Activated T-cell treated with anti-CD3 and anti-CD28 coated beads for 48 hours (primary cell): Measurements from ENCODE around the gene MAP3K6.
"Not testable (repeated sequence)": the region's sequence is repeated elsewhere in the genome, so short reads cannot be mapped to it uniquely, and the experiment has no call there.

ENCODE experiments used
- DNase-seq: peaks from one replicate; pipeline ENCODE4 v3.0.0-alpha.2; 2020; ENCODE audit warnings: low read depth

The MAP3K6 gene

GRCh38 chr1:27366411-27367159 lies at the start of gene MAP3K6:
Gene MAP3K6, minus strand, starts transcription at chr1:27366961. Its CDS starts 364 bp downstream, at chr1:27366597.
- peak; percentile 58 for DNase-seq

DNA sequence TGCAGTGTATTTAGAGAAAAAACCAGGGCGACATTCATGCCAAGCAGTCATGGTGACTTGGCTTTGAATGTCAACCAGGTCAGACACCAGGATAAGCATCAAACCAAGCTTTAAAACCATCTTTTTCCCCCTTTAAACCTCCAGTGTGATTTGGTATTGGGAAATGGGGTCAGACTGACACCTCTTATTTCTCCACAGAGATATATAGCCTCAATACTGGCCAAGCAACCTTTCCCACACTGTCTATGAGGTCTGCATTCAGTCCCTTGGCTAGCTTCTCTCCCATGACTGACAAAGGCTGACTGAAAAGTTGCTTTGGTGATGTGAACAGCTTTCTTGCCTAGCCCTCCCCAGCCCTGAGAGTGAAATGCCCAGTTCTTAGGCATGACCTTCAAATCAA lies 47.3 kb upstream of the MAP3K6 start:
- DNase-seq, result no peak

GRCh38 chr1:27413004-27413403 lies 46.2 kb upstream of the MAP3K6 start:
- DNase-seq, result no peak

- no peak for DNase-seq
Observed at GRCh38 chr1:27412502-27412901, 45.7 kb upstream of the MAP3K6 start.

- DNase-seq, result no peak
Observed at GRCh38 chr1:27410709-27411108, 43.9 kb upstream of the MAP3K6 start.

- DNase-seq, result no peak
Observed at GRCh38 chr1:27409669-27410068, 42.9 kb upstream of the MAP3K6 start.

GRCh38 chr1:27408151-27408550 lies 41.4 kb upstream of the MAP3K6 start:
- DNase-seq, result no peak

DNA sequence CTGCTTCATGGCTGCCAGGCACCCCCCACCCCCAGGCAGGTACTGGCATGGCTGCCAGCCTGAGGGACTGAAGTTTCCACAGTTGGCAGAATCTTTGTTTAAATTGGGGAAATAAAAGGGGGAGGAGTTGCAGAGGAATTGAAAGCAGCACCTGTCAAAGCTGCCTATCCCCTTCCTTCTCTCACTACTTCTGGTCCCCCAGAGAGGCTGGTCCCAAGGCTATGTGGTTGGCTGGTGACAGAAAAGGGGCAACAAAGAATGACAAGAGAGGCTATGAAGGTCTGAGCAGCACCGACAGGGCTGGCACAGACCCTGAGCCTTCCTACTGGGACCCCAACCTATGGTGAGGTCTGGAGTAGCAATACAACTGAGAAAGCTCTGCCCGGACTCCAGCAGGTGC lies 40.0 kb upstream of the MAP3K6 start:
- not testable (repeated sequence) for DNase-seq

GRCh38 chr1:27406362-27406680 lies 39.6 kb upstream of the MAP3K6 start:
- no peak for DNase-seq

- not testable (repeated sequence) for DNase-seq
Observed at GRCh38 chr1:27405598-27406361, 39.0 kb upstream of the MAP3K6 start.

- no peak for DNase-seq
Observed at GRCh38 chr1:27405074-27405473, 38.3 kb upstream of the MAP3K6 start.

DNA sequence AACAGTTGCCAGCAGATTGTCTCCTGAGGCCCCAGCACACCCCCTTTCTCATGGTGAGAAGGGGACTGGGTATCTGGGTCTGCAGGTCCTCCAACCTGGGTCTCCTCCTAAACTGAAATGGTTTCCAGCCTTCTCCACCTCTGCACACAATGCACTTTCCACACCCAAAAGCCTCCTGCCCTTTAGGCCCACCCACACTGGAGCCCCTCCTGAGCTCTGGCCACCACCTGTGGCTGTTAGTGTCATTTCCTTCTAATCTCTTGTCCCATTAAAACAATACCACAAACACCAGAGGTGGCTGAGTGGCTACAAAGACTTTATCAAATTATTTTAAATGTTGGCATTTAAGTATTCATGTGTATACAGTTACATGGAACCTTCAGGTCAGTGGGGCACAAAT lies 37.2 kb upstream of the MAP3K6 start:
- no peak for DNase-seq

- DNase-seq, result no peak
Observed at GRCh38 chr1:27403065-27403726, 36.4 kb upstream of the MAP3K6 start.

DNA sequence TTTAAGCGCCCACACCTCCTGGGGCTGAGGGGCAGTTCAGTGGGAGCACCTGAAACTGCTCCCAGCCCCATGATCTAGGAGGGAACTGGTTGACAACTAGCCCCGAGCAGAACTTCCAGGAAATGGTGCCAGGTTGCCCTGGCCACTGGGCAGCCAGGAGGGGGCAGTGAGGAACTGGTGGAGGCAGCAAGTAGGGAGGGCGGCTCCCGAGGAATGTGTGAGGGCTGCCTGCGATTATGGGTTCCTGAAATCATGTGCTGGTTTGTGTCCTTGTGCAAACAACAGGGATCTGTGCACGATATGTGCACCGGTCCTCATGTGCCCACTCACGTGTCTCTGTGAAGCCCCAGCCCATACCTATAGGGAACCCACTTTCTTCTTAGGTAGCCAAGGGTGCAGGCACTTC lies 35.6 kb upstream of the MAP3K6 start:
- no peak for DNase-seq

DNA sequence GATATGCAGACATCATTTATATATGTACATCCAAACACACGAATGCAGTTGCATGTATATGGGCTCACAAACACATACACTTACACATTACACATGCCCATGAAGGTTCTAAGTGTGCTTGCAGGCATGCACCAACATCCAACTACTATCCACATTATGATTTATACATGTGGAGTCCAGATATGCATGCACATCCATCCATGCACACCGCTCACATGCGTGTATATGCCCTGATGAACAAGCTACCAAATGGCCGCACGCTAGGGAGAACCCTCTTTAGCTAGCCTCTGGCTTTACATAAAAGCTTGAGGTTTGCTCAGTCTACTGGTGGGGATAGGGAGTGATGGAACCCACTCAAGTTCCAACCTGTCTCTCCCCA lies 34.2 kb upstream of the MAP3K6 start:
- no peak for DNase-seq

- DNase-seq, result no peak
Observed at GRCh38 chr1:27400082-27400962, 33.6 kb upstream of the MAP3K6 start.

DNA sequence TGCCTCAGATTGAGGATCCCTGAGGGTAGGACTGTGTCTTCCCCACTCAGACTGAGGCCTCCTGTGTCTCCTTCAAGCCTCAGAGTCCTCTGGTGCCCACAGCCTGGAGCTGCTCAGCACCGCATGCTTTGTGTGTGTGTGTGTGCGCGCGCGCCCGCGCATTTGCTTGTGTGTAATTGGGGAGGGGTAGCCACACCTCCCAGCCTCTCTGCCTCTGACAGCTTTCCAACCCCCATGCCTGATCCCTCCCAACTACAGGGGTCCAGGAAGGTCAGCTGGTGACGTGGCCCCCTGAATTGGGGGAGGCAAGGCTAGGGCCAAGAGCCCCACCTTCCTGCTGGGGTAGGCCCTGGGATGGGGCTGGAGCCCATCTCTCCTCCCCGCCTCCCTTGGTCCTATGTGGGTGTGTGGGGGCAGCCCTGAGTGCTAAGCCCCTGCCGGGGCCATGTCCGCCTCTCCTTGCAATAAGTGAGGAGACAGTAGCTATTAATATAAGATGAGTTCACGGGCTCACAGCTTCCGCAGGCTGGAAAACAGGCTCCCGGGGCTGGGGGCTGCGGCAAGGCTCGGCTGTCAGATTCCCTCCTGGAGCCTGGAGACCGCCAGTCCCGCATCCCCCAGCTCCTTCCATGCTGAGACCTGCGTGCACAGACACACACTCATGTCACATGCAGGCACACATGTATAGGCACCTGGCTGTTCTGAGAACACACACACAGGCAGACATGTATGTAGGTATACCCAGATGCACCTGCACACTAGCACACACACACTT lies 32.7 kb upstream of the MAP3K6 start:
- DNase-seq, result no peak

- no peak for DNase-seq
Observed at GRCh38 chr1:27398405-27399149, 31.8 kb upstream of the MAP3K6 start.

DNA sequence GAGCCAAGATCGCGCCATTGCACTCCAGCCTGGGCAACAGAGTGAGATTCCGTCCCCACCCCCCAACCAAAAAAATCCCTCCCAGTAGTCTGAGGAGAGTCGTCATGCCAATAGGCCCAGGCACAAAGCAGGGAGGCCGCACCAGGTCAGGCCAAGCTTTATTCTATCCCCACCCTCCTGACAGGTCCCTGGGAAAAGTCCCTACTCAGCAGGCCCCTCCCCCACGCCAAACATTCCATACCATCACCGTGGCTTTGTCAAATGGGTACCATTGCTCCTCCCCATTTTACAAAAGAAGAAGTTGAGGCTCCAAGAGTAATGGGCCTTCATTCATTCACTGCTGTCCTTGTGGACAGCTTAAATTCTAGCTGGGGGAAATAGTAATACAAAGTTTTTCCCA lies 31.0 kb upstream of the MAP3K6 start:
- no peak for DNase-seq

DNA sequence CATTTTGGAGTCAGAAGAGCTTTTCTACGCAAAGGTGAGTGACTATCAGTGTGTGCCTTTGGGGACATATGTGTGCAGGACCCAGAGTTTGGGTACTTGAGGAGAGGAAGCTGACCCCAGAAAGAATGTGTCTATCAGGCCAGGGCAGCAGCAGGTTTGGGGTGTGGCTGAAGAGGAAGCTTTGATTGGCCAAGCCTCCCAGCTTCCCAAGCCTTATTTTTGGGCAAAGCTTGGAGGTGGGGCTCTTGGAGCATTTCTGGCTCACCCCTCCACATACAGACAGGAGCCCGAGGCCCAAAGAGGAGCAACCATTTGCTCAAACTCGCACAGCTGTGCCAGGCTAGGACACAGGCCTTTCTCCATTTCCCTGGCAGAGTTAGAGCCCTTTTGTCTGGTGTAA lies 30.3 kb upstream of the MAP3K6 start:
- DNase-seq, result no peak
